GM19452 (cell line): Measurements from ENCODE around the gene MT1H.

Source experiments
- ATAC-seq: cut with Tn5 transposase; IDR thresholded peaks from one replicate; pipeline ENCODE4 v1.9.1; 2021; ENCODE audit not compliant: unreplicated experiment

Gene MT1H

GRCh38 chr16:56684256-56684925 is 14.8 kb downstream of the MT1H start:
- no peak for ATAC-seq

- no peak for ATAC-seq
These were observed 15.4 kb downstream of the MT1H start for GRCh38 chr16:56684926-56685590.

- ATAC-seq: no peak
These were observed 17.1 kb downstream of the MT1H start for GRCh38 chr16:56686758-56687157.

- ATAC-seq: no peak
These were observed 19.1 kb downstream of the MT1H start for GRCh38 chr16:56688762-56689161.

GRCh38 chr16:56689171-56689570 is 19.6 kb downstream of the MT1H start:
- ATAC-seq: no peak

GRCh38 chr16:56690420-56691122 is 21.0 kb downstream of the MT1H start:
- ATAC-seq: no peak

- ATAC-seq: no peak
These were observed 22.3 kb downstream of the MT1H start for GRCh38 chr16:56691885-56692284.

- no peak for ATAC-seq
These were observed 25.6 kb downstream of the MT1H start for GRCh38 chr16:56695246-56695645.

- ATAC-seq: no peak
These were observed 28.0 kb downstream of the MT1H start for GRCh38 chr16:56697456-56698155.

GRCh38 chr16:56700195-56700594 is 30.6 kb downstream of the MT1H start:
- no peak for ATAC-seq

GRCh38 chr16:56700631-56701030 is 31.0 kb downstream of the MT1H start:
- ATAC-seq: no peak

GRCh38 chr16:56701534-56701933 is 31.9 kb downstream of the MT1H start:
- ATAC-seq: no peak

- ATAC-seq: no peak
These were observed 33.2 kb downstream of the MT1H start for GRCh38 chr16:56702836-56703235.

GRCh38 chr16:56708525-56709442 is 39.2 kb downstream of the MT1H start:
- ATAC-seq: no peak

GRCh38 chr16:56709443-56710040 is 39.9 kb downstream of the MT1H start:
- no peak for ATAC-seq

GRCh38 chr16:56710181-56710737 is 40.6 kb downstream of the MT1H start:
- ATAC-seq: no peak

GRCh38 chr16:56711862-56712261 is 42.2 kb downstream of the MT1H start:
- ATAC-seq: no peak

GRCh38 chr16:56713794-56714193 is 44.2 kb downstream of the MT1H start:
- no peak for ATAC-seq

- ATAC-seq: no peak
These were observed 45.5 kb downstream of the MT1H start for GRCh38 chr16:56715126-56715525.

GRCh38 chr16:56716761-56717160 is 47.1 kb downstream of the MT1H start:
- no peak for ATAC-seq
